H1 (cell line): ENCODE data around the gene ZNF490. TPM values are rescaled to one million over a fixed set of nuclear protein-coding genes. Genes with fewer than 3 reads are reported as not detected.

Experiments used
- CTCF ChIA-PET: fragments of 300-600 bp; sonication (Branson Sonifier 250); formaldehyde crosslinking; loops from one replicate; lab custom pipeline; 2021; ENCODE audit not compliant: partially characterized antibody; lab: Charles Lee
- POLR2A ChIA-PET: fragments of 300-600 bp; sonication (Branson Sonifier 250); formaldehyde crosslinking; loops from one replicate; lab custom pipeline; 2021; ENCODE audit warnings: inconsistent platforms; ENCODE audit not compliant: partially characterized antibody; lab: Charles Lee
- DNase-seq, 2 experiments: peaks; one replicate each; pipeline versions ENCODE4 v3.0.0 to v3.0.0-alpha.2; 2010 to 2022; ENCODE audit warnings: low spot score in 2 of 2, low read depth in 1 of 2, mixed read lengths in 1 of 2
- FAIRE-seq: peaks from 2 replicates; lab custom pipeline; 2011; peaks lifted over from hg19 to GRCh38; lab: Jason Lieb, UNC
- H2AFZ ChIP-seq: 2 replicates; pipeline ENCODE4 v1.8.1; 2012; ENCODE audit warnings: low read length, inconsistent platforms
- H2AK5ac ChIP-seq: 2 replicates; pipeline ENCODE4 v1.6.1; 2013; ENCODE audit warnings: low read depth, low read length
- H2BK120ac ChIP-seq: replicated peaks from 2 replicates; pipeline ENCODE3; 2013; ENCODE audit warnings: low read depth, low read length, inconsistent platforms
- H2BK12ac ChIP-seq: 2 replicates; pipeline ENCODE4 v1.6.1; 2013; ENCODE audit warnings: low read depth, low read length
- H2BK15ac ChIP-seq: 2 replicates; pipeline ENCODE4 v1.6.1; 2013; ENCODE audit warnings: low read length
- H2BK20ac ChIP-seq: 2 replicates; pipeline ENCODE4 v1.6.1; 2013; ENCODE audit warnings: low read length
- H2BK5ac ChIP-seq: 2 replicates; pipeline ENCODE4 v1.6.1; 2013; ENCODE audit warnings: low read depth, low read length
- H3K14ac ChIP-seq: 2 replicates; pipeline ENCODE4 v1.6.1; 2013; ENCODE audit warnings: inconsistent platforms; ENCODE audit not compliant: insufficient read length
- H3K18ac ChIP-seq: 2 replicates; pipeline ENCODE4 v1.6.1; 2013; ENCODE audit warnings: low read length; ENCODE audit errors: extremely low read depth
- H3K23ac ChIP-seq: 2 replicates; pipeline ENCODE4 v1.6.1; 2013; ENCODE audit warnings: inconsistent platforms; ENCODE audit not compliant: insufficient read length
- H3K23me2 ChIP-seq: 2 replicates; pipeline ENCODE4 v1.6.1; 2013; ENCODE audit warnings: low read depth, low read length
- H3K27ac ChIP-seq: 2 replicates; pipeline ENCODE4 v1.6.1; 2011; ENCODE audit warnings: low read depth, low read length, inconsistent platforms
- H3K27me3 ChIP-seq, 4 experiments: replicated peaks in 1 of 4; 1 replicate in 1 of 4; 2 replicates in 3 of 4; pipeline versions ENCODE4 v1.6.1 to v1.8.1; 2011 to 2013; ENCODE audit warnings: low read length in 3 of 4, mild to moderate bottlenecking in 3 of 4, inconsistent platforms in 2 of 4, mixed read lengths in 2 of 4, moderate library complexity in 1 of 4; ENCODE audit not compliant: control insufficient read depth in 3 of 4, insufficient read depth in 3 of 4; ENCODE audit errors: extremely low read depth in 1 of 4
- H3K36me3 ChIP-seq, 4 experiments: 2 replicates each; pipeline versions ENCODE4 v1.6.1 to v1.8.1; 2011 to 2013; ENCODE audit warnings: mild to moderate bottlenecking in 4 of 4, low read length in 3 of 4, moderate library complexity in 2 of 4, control low read depth in 1 of 4, inconsistent platforms in 1 of 4; ENCODE audit not compliant: insufficient read depth in 4 of 4, control insufficient read depth in 2 of 4
- H3K4ac ChIP-seq: replicated peaks from 2 replicates; pipeline ENCODE3; 2013; ENCODE audit warnings: low read length, low read depth, mixed read lengths, inconsistent platforms; ENCODE audit not compliant: insufficient read length
- H3K4me1 ChIP-seq, 4 experiments: replicated peaks in 1 of 4; 1 replicate in 1 of 4; 2 replicates in 3 of 4; pipeline versions ENCODE4 v1.6.1 to v1.8.1; 2011 to 2013; ENCODE audit warnings: low read length in 3 of 4, inconsistent platforms in 2 of 4, mixed read lengths in 1 of 4; ENCODE audit not compliant: insufficient read depth in 4 of 4, control insufficient read depth in 3 of 4
- H3K4me2 ChIP-seq, 2 experiments: 2 replicates each; pipeline versions ENCODE4 v1.6.1 to v1.8.1; 2011 to 2013; ENCODE audit warnings: low read depth in 2 of 2, low read length in 2 of 2, control low read depth in 1 of 2, inconsistent platforms in 1 of 2, mild to moderate bottlenecking in 1 of 2; ENCODE audit not compliant: insufficient read depth in 1 of 2
- H3K4me3 ChIP-seq, 4 experiments: fragments of 200-600, 300-600 bp in 1 of 4; sonication (generic), shearing (Covaris generic), sonication (Bioruptor Twin) in 1 of 4; 2 replicates each; pipeline versions ENCODE4 v1.5.1 to v1.8.1; 2011 to 2016; ENCODE audit warnings: low read length in 4 of 4, low read depth in 3 of 4, control low read depth in 2 of 4, inconsistent platforms in 2 of 4, mild to moderate bottlenecking in 2 of 4, mixed read lengths in 1 of 4, moderate library complexity in 1 of 4; ENCODE audit not compliant: insufficient read depth in 2 of 4; ENCODE audit errors: extremely low read depth in 1 of 4
- H3K56ac ChIP-seq: replicated peaks from 2 replicates; pipeline ENCODE3; 2013; ENCODE audit warnings: low read depth, mild to moderate bottlenecking, mixed read lengths, low read length, inconsistent platforms; ENCODE audit not compliant: insufficient read length
- H3K79me1 ChIP-seq: 2 replicates; pipeline ENCODE4 v1.6.1; 2013; ENCODE audit warnings: low read depth, low read length, control low read depth
- H3K79me2 ChIP-seq, 2 experiments: 2 replicates each; pipeline versions ENCODE4 v1.6.1 to v1.8.1; 2012 to 2013; ENCODE audit warnings: low read length in 2 of 2, mild to moderate bottlenecking in 2 of 2, inconsistent platforms in 1 of 2; ENCODE audit not compliant: insufficient read depth in 2 of 2, control insufficient read depth in 1 of 2
- H3K9ac ChIP-seq, 4 experiments: replicated peaks in 1 of 4; 1 replicate in 1 of 4; 2 replicates in 3 of 4; pipeline versions ENCODE4 v1.6.1 to v1.8.1; 2011 to 2013; ENCODE audit warnings: low read depth in 3 of 4, low read length in 3 of 4, control low read depth in 2 of 4, mild to moderate bottlenecking in 2 of 4, moderate library complexity in 2 of 4, inconsistent platforms in 1 of 4; ENCODE audit errors: extremely low read depth in 1 of 4
- H3K9me3 ChIP-seq, 2 experiments: 2 replicates each; pipeline versions ENCODE4 v1.6.1 to v1.8.1; 2012 to 2013; ENCODE audit warnings: mild to moderate bottlenecking in 2 of 2, moderate library complexity in 2 of 2, control low read depth in 1 of 2, inconsistent platforms in 1 of 2, low read depth in 1 of 2, low read length in 1 of 2, mixed read lengths in 1 of 2; ENCODE audit not compliant: insufficient read depth in 2 of 2
- H4K20me1 ChIP-seq, 2 experiments: replicated peaks in 1 of 2; 2 replicates each; pipeline versions ENCODE3 to v1.8.1; 2011 to 2013; ENCODE audit warnings: inconsistent platforms in 2 of 2, low read length in 2 of 2, mild to moderate bottlenecking in 1 of 2; ENCODE audit not compliant: insufficient read depth in 2 of 2, control insufficient read depth in 1 of 2
- H4K5ac ChIP-seq: 2 replicates; pipeline ENCODE4 v1.6.1; 2013; ENCODE audit warnings: low read length, low read depth, mixed read lengths, inconsistent platforms; ENCODE audit not compliant: insufficient read length
- H4K8ac ChIP-seq: 2 replicates; pipeline ENCODE4 v1.8.0; 2013; ENCODE audit warnings: mild to moderate bottlenecking, moderate library complexity, low read length, inconsistent platforms; ENCODE audit not compliant: insufficient read depth; ENCODE audit errors: extremely low read depth
- H4K91ac ChIP-seq: replicated peaks from 2 replicates; pipeline ENCODE3; 2013; ENCODE audit warnings: low read length, mixed read lengths, inconsistent platforms; ENCODE audit not compliant: insufficient read length
- BCL11A ChIP-seq, 2 experiments: IDR thresholded peaks; one replicate each; pipeline ENCODE4 v1.6.1; 2011; ENCODE audit warnings: low read depth in 2 of 2, low read length in 2 of 2, mild to moderate bottlenecking in 2 of 2
- CREB1 ChIP-seq: IDR thresholded peaks from 2 replicates; pipeline ENCODE4 v1.6.1; 2012; ENCODE audit warnings: inconsistent platforms
- FOSL1 ChIP-seq: IDR thresholded peaks from 2 replicates; pipeline ENCODE4 v1.6.1; 2011; ENCODE audit warnings: mild to moderate bottlenecking, low read depth, low read length, moderate library complexity; ENCODE audit not compliant: insufficient read depth
- GABPA ChIP-seq: IDR thresholded peaks from 2 replicates; pipeline ENCODE4 v1.6.1; 2011; ENCODE audit warnings: mild to moderate bottlenecking, low read length, moderate library complexity, borderline replicate concordance; ENCODE audit not compliant: insufficient read depth
- GTF2F1 ChIP-seq: IDR thresholded peaks from 2 replicates; pipeline ENCODE4 v1.6.1; 2012; ENCODE audit warnings: low read depth, low read length, improper control_type of control experiment, borderline replicate concordance
- JUND ChIP-seq: IDR thresholded peaks from 2 replicates; pipeline ENCODE4 v1.6.1; 2011; ENCODE audit warnings: mild to moderate bottlenecking, improper control_type of control experiment, low read length
- MAFK ChIP-seq: IDR thresholded peaks from 2 replicates; pipeline ENCODE4 v1.6.1; 2012; ENCODE audit warnings: low read depth, mild to moderate bottlenecking, improper control_type of control experiment, low read length
- NANOG ChIP-seq: IDR thresholded peaks from 2 replicates; pipeline ENCODE4 v1.6.1; 2011; ENCODE audit warnings: low read length, low read depth, mild to moderate bottlenecking, inconsistent platforms; ENCODE audit not compliant: insufficient read depth, poor library complexity, severe bottlenecking
- SIRT6 ChIP-seq: IDR thresholded peaks from one replicate; pipeline ENCODE4 v1.7.1; 2012; ENCODE audit warnings: low read length, inconsistent platforms
- SP1 ChIP-seq: IDR thresholded peaks from 2 replicates; pipeline ENCODE4 v1.6.1; 2011; ENCODE audit warnings: low read depth, low read length
- SP4 ChIP-seq: IDR thresholded peaks from 2 replicates; pipeline ENCODE4 v1.6.1; 2012; ENCODE audit warnings: low read length, inconsistent platforms
- TAF7 ChIP-seq: optimal IDR thresholded peaks from 2 replicates; pipeline ENCODE3; 2011; ENCODE audit warnings: low read depth, mild to moderate bottlenecking, inconsistent platforms, low read length, moderate library complexity, borderline replicate concordance
- WGBS, 2 experiments: shearing (Covaris generic) in 1 of 2; methylation state at CpG; one replicate each; pipeline versions ENCODE4 v1.1.6 to v1.1.7; 2013 to 2015; ENCODE audit warnings: low lambda C conversion rate in 2 of 2, mixed read lengths in 2 of 2, inconsistent platforms in 1 of 2, low coverage in 1 of 2, missing lambda C conversion rate in 1 of 2; ENCODE audit not compliant: insufficient replicate concordance in 2 of 2, insufficient coverage in 1 of 2, insufficient read length in 1 of 2; ENCODE audit errors: extremely low coverage in 1 of 2, missing lambda C conversion rate in 1 of 2; 5-methylcytosine and 5-hydroxymethylcytosine counted together
- polyA plus RNA-seq, 7 experiments: library from polyadenylated mRNA; depleted of rRNA in 3 of 7; stranded (reverse) in 5 of 7; unstranded in 2 of 7; fragments of >200 nt in 5 of 7; fragments of 200-250 nt in 2 of 7; gene quantifications; 1 replicate in 5 of 7; 2 replicates in 1 of 7; 4 replicates in 1 of 7; pipeline versions ENCODE4 v1.2.1 to v1.2.3, GENCODE V29; 2011 to 2013; ENCODE audit warnings: missing spikeins in 2 of 7, mixed read lengths in 2 of 7
- total RNA-seq: library from RNA; stranded (reverse); fragmentation: NEBNext Ultra II Directional; extraction: Animal tissue kit (Norgen Biotek cat#: 25700); gene quantifications from 2 replicates; pipeline ENCODE4 v1.2.1, GENCODE V29; 2021

ZNF490 gene
- total and polyA plus RNA-seq, 2 of the 8 experiments (the other 6 are each of a cell fraction or from before 2014, with no cell fraction given) = 1.7 to 9.0 TPM

- Histone ChIP-seq H4K91ac (no peak overlapping the region), H3K27ac (no peak overlapping the region), H3K23ac (no peak overlapping the region), H3K79me2 (peaks cover 0 to 44% of the 10 kb centered on the region in 2 experiments; a peak in 3 of 4 replicates), H2AFZ (no peak overlapping the region), H3K23me2 (no peaks in the 10 kb centered on the region), H3K27me3 (no peaks in the 10 kb centered on the region), H4K20me1 (peaks cover 0 to 5% of the 10 kb centered on the region in 2 experiments), H3K4me2 (no peak overlapping the region), H4K5ac (no peak overlapping the region), H3K79me1 (peaks cover 4% of the 10 kb centered on the region), H3K4ac (no peak overlapping the region), H3K9me3 (peaks cover 2 to 5% of the 10 kb centered on the region in 2 experiments; a peak in 2 of 4 replicates), H3K14ac (no peak overlapping the region), H2BK15ac (no peak overlapping the region), H2BK12ac (no peak overlapping the region), H3K56ac (no peak overlapping the region), H3K4me1 (no peaks in the 10 kb centered on the region), H3K36me3 (peaks cover 0 to 11% (median 3%) of the 10 kb centered on the region in 4 experiments; a peak in 2 of 8 replicates), H3K9ac (no peak overlapping the region), H3K18ac (no peak overlapping the region), H2BK5ac (no peak overlapping the region), H2BK120ac (no peak overlapping the region), H3K4me3 (no peak overlapping the region), H2BK20ac (no peak overlapping the region), H4K8ac (no peak overlapping the region), H2AK5ac (no peak overlapping the region)
- POLR2A ChIA-PET = no interaction called here
- DNase-seq (no peak), FAIRE-seq (no peak)
- CTCF ChIA-PET = no interaction called here
- no peak for TF ChIP-seq FOSL1
- no peak for TF ChIP-seq CREB1
- TF ChIP-seq JUND = no peak
- TF ChIP-seq SP1 = no peak
- TF ChIP-seq TAF7 = no peak
- TF ChIP-seq GTF2F1 = no peak
- TF ChIP-seq SIRT6 = no peak
- TF ChIP-seq NANOG = no peak
- no peak for TF ChIP-seq GABPA
- no peak for TF ChIP-seq MAFK
- no peak for TF ChIP-seq BCL11A (IDR thresholded peaks at IDR 0.05; ENCODE audit: low read depth in 2 of 2, low read length in 2 of 2)
- TF ChIP-seq SP4 = no peak
- WGBS, 2 experiments = 91% methylated on average over 1 of the region's 1 CpG; no CpG with 5 or more reads in 1 of the 2 experiments
Observed at GRCh38 chr19:12543855-12544254, 66.8 kb downstream of the ZNF490 start.
